H1 (cell line): ENCODE results near the gene BICDL1. TPM values are rescaled to one million over a fixed set of nuclear protein-coding genes. Genes with fewer than 3 reads are reported as not detected.
"Not testable (repeated sequence)": the region's sequence is repeated elsewhere in the genome, so short reads cannot be mapped to it uniquely, and the experiment has no call there.

Experiments
- CTCF ChIA-PET: fragments of 300-600 bp; sonication (Branson Sonifier 250); formaldehyde crosslinking; loops from one replicate; lab custom pipeline; 2021; ENCODE audit not compliant: partially characterized antibody; lab: Charles Lee
- POLR2A ChIA-PET: fragments of 300-600 bp; sonication (Branson Sonifier 250); formaldehyde crosslinking; loops from one replicate; lab custom pipeline; 2021; ENCODE audit warnings: inconsistent platforms; ENCODE audit not compliant: partially characterized antibody; lab: Charles Lee
- DNase-seq, 2 experiments: peaks; one replicate each; pipeline versions ENCODE4 v3.0.0 to v3.0.0-alpha.2; 2010 to 2022; ENCODE audit warnings: low spot score in 2 of 2, low read depth in 1 of 2, mixed read lengths in 1 of 2
- FAIRE-seq: peaks from 2 replicates; lab custom pipeline; 2011; peaks lifted over from hg19 to GRCh38; lab: Jason Lieb, UNC
- H2AFZ ChIP-seq: 2 replicates; pipeline ENCODE4 v1.8.1; 2012; ENCODE audit warnings: low read length, inconsistent platforms
- H2AK5ac ChIP-seq: 2 replicates; pipeline ENCODE4 v1.6.1; 2013; ENCODE audit warnings: low read depth, low read length
- H2BK120ac ChIP-seq: replicated peaks from 2 replicates; pipeline ENCODE3; 2013; ENCODE audit warnings: low read depth, low read length, inconsistent platforms
- H2BK12ac ChIP-seq: 2 replicates; pipeline ENCODE4 v1.6.1; 2013; ENCODE audit warnings: low read depth, low read length
- H2BK15ac ChIP-seq: 2 replicates; pipeline ENCODE4 v1.6.1; 2013; ENCODE audit warnings: low read length
- H2BK20ac ChIP-seq: 2 replicates; pipeline ENCODE4 v1.6.1; 2013; ENCODE audit warnings: low read length
- H2BK5ac ChIP-seq: 2 replicates; pipeline ENCODE4 v1.6.1; 2013; ENCODE audit warnings: low read depth, low read length
- H3K14ac ChIP-seq: 2 replicates; pipeline ENCODE4 v1.6.1; 2013; ENCODE audit warnings: inconsistent platforms; ENCODE audit not compliant: insufficient read length
- H3K18ac ChIP-seq: 2 replicates; pipeline ENCODE4 v1.6.1; 2013; ENCODE audit warnings: low read length; ENCODE audit errors: extremely low read depth
- H3K23ac ChIP-seq: 2 replicates; pipeline ENCODE4 v1.6.1; 2013; ENCODE audit warnings: inconsistent platforms; ENCODE audit not compliant: insufficient read length
- H3K23me2 ChIP-seq: 2 replicates; pipeline ENCODE4 v1.6.1; 2013; ENCODE audit warnings: low read depth, low read length
- H3K27ac ChIP-seq: 2 replicates; pipeline ENCODE4 v1.6.1; 2011; ENCODE audit warnings: low read depth, low read length, inconsistent platforms
- H3K27me3 ChIP-seq, 4 experiments: replicated peaks in 1 of 4; 1 replicate in 1 of 4; 2 replicates in 3 of 4; pipeline versions ENCODE4 v1.6.1 to v1.8.1; 2011 to 2013; ENCODE audit warnings: low read length in 3 of 4, mild to moderate bottlenecking in 3 of 4, inconsistent platforms in 2 of 4, mixed read lengths in 2 of 4, moderate library complexity in 1 of 4; ENCODE audit not compliant: control insufficient read depth in 3 of 4, insufficient read depth in 3 of 4; ENCODE audit errors: extremely low read depth in 1 of 4
- H3K36me3 ChIP-seq, 4 experiments: 2 replicates each; pipeline versions ENCODE4 v1.6.1 to v1.8.1; 2011 to 2013; ENCODE audit warnings: mild to moderate bottlenecking in 4 of 4, low read length in 3 of 4, moderate library complexity in 2 of 4, control low read depth in 1 of 4, inconsistent platforms in 1 of 4; ENCODE audit not compliant: insufficient read depth in 4 of 4, control insufficient read depth in 2 of 4
- H3K4ac ChIP-seq: replicated peaks from 2 replicates; pipeline ENCODE3; 2013; ENCODE audit warnings: low read length, low read depth, mixed read lengths, inconsistent platforms; ENCODE audit not compliant: insufficient read length
- H3K4me1 ChIP-seq, 4 experiments: replicated peaks in 1 of 4; 1 replicate in 1 of 4; 2 replicates in 3 of 4; pipeline versions ENCODE4 v1.6.1 to v1.8.1; 2011 to 2013; ENCODE audit warnings: low read length in 3 of 4, inconsistent platforms in 2 of 4, mixed read lengths in 1 of 4; ENCODE audit not compliant: insufficient read depth in 4 of 4, control insufficient read depth in 3 of 4
- H3K4me2 ChIP-seq, 2 experiments: 2 replicates each; pipeline versions ENCODE4 v1.6.1 to v1.8.1; 2011 to 2013; ENCODE audit warnings: low read depth in 2 of 2, low read length in 2 of 2, control low read depth in 1 of 2, inconsistent platforms in 1 of 2, mild to moderate bottlenecking in 1 of 2; ENCODE audit not compliant: insufficient read depth in 1 of 2
- H3K4me3 ChIP-seq, 4 experiments: fragments of 200-600, 300-600 bp in 1 of 4; sonication (generic), shearing (Covaris generic), sonication (Bioruptor Twin) in 1 of 4; 2 replicates each; pipeline versions ENCODE4 v1.5.1 to v1.8.1; 2011 to 2016; ENCODE audit warnings: low read length in 4 of 4, low read depth in 3 of 4, control low read depth in 2 of 4, inconsistent platforms in 2 of 4, mild to moderate bottlenecking in 2 of 4, mixed read lengths in 1 of 4, moderate library complexity in 1 of 4; ENCODE audit not compliant: insufficient read depth in 2 of 4; ENCODE audit errors: extremely low read depth in 1 of 4
- H3K56ac ChIP-seq: replicated peaks from 2 replicates; pipeline ENCODE3; 2013; ENCODE audit warnings: low read depth, mild to moderate bottlenecking, mixed read lengths, low read length, inconsistent platforms; ENCODE audit not compliant: insufficient read length
- H3K79me1 ChIP-seq: 2 replicates; pipeline ENCODE4 v1.6.1; 2013; ENCODE audit warnings: low read depth, low read length, control low read depth
- H3K79me2 ChIP-seq, 2 experiments: 2 replicates each; pipeline versions ENCODE4 v1.6.1 to v1.8.1; 2012 to 2013; ENCODE audit warnings: low read length in 2 of 2, mild to moderate bottlenecking in 2 of 2, inconsistent platforms in 1 of 2; ENCODE audit not compliant: insufficient read depth in 2 of 2, control insufficient read depth in 1 of 2
- H3K9ac ChIP-seq, 4 experiments: replicated peaks in 1 of 4; 1 replicate in 1 of 4; 2 replicates in 3 of 4; pipeline versions ENCODE4 v1.6.1 to v1.8.1; 2011 to 2013; ENCODE audit warnings: low read depth in 3 of 4, low read length in 3 of 4, control low read depth in 2 of 4, mild to moderate bottlenecking in 2 of 4, moderate library complexity in 2 of 4, inconsistent platforms in 1 of 4; ENCODE audit errors: extremely low read depth in 1 of 4
- H3K9me3 ChIP-seq, 2 experiments: 2 replicates each; pipeline versions ENCODE4 v1.6.1 to v1.8.1; 2012 to 2013; ENCODE audit warnings: mild to moderate bottlenecking in 2 of 2, moderate library complexity in 2 of 2, control low read depth in 1 of 2, inconsistent platforms in 1 of 2, low read depth in 1 of 2, low read length in 1 of 2, mixed read lengths in 1 of 2; ENCODE audit not compliant: insufficient read depth in 2 of 2
- H4K20me1 ChIP-seq, 2 experiments: replicated peaks in 1 of 2; 2 replicates each; pipeline versions ENCODE3 to v1.8.1; 2011 to 2013; ENCODE audit warnings: inconsistent platforms in 2 of 2, low read length in 2 of 2, mild to moderate bottlenecking in 1 of 2; ENCODE audit not compliant: insufficient read depth in 2 of 2, control insufficient read depth in 1 of 2
- H4K5ac ChIP-seq: 2 replicates; pipeline ENCODE4 v1.6.1; 2013; ENCODE audit warnings: low read length, low read depth, mixed read lengths, inconsistent platforms; ENCODE audit not compliant: insufficient read length
- H4K8ac ChIP-seq: 2 replicates; pipeline ENCODE4 v1.8.0; 2013; ENCODE audit warnings: mild to moderate bottlenecking, moderate library complexity, low read length, inconsistent platforms; ENCODE audit not compliant: insufficient read depth; ENCODE audit errors: extremely low read depth
- H4K91ac ChIP-seq: replicated peaks from 2 replicates; pipeline ENCODE3; 2013; ENCODE audit warnings: low read length, mixed read lengths, inconsistent platforms; ENCODE audit not compliant: insufficient read length
- WGBS, 2 experiments: shearing (Covaris generic) in 1 of 2; methylation state at CpG; one replicate each; pipeline versions ENCODE4 v1.1.6 to v1.1.7; 2013 to 2015; ENCODE audit warnings: low lambda C conversion rate in 2 of 2, mixed read lengths in 2 of 2, inconsistent platforms in 1 of 2, low coverage in 1 of 2, missing lambda C conversion rate in 1 of 2; ENCODE audit not compliant: insufficient replicate concordance in 2 of 2, insufficient coverage in 1 of 2, insufficient read length in 1 of 2; ENCODE audit errors: extremely low coverage in 1 of 2, missing lambda C conversion rate in 1 of 2; 5-methylcytosine and 5-hydroxymethylcytosine counted together
- polyA plus RNA-seq, 7 experiments: library from polyadenylated mRNA; depleted of rRNA in 3 of 7; stranded (reverse) in 5 of 7; unstranded in 2 of 7; fragments of >200 nt in 5 of 7; fragments of 200-250 nt in 2 of 7; gene quantifications; 1 replicate in 5 of 7; 2 replicates in 1 of 7; 4 replicates in 1 of 7; pipeline versions ENCODE4 v1.2.1 to v1.2.3, GENCODE V29; 2011 to 2013; ENCODE audit warnings: missing spikeins in 2 of 7, mixed read lengths in 2 of 7
- total RNA-seq: library from RNA; stranded (reverse); fragmentation: NEBNext Ultra II Directional; extraction: Animal tissue kit (Norgen Biotek cat#: 25700); gene quantifications from 2 replicates; pipeline ENCODE4 v1.2.1, GENCODE V29; 2021

BICDL1 gene
- total and polyA plus RNA-seq, 2 of the 8 experiments (the other 6 are each of a cell fraction or from before 2014, with no cell fraction given): 17.2 to 25.9 TPM

- H2BK5ac ChIP-seq, H3K23ac ChIP-seq, H3K4me2 ChIP-seq, H2BK20ac ChIP-seq, H2BK12ac ChIP-seq, H3K27ac ChIP-seq, H3K18ac ChIP-seq, H2AK5ac ChIP-seq, H3K79me2 ChIP-seq, H3K4me1 ChIP-seq, H2AFZ ChIP-seq, H2BK120ac ChIP-seq, H3K79me1 ChIP-seq, H4K20me1 ChIP-seq, FAIRE-seq, H3K9me3 ChIP-seq, CTCF ChIA-PET, H3K56ac ChIP-seq, H4K91ac ChIP-seq, POLR2A ChIA-PET, H3K23me2 ChIP-seq, H2BK15ac ChIP-seq, H4K5ac ChIP-seq, H3K36me3 ChIP-seq, H3K14ac ChIP-seq, DNase-seq, H3K4ac ChIP-seq, H3K4me3 ChIP-seq, H3K9ac ChIP-seq, H4K8ac ChIP-seq, H3K27me3 ChIP-seq: not testable (repeated sequence)
- 81% methylated on average over 2 of the region's 2 CpGs; no CpG with 5 or more reads in 1 of the 2 experiments for WGBS, 2 experiments
Observed at GRCh38 chr12:120016199-120016598, 27.2 kb downstream of the BICDL1 start.
